A549 treated with RU486 at 1 μM for 4 hours (cell line): Measurements from ENCODE around the gene GTF2IRD1. TPM values are rescaled to one million over a fixed set of nuclear protein-coding genes. Genes with fewer than 3 reads are reported as not detected.

Source experiments
- total RNA-seq: library from RNA; stranded (reverse); fragments of 200-300 nt; extraction: Qiagen RNA extraction; gene quantifications from 5 replicates; pipeline ENCODE4 v1.2.3, GENCODE V29; 2022; ENCODE audit warnings: low read depth

Gene GTF2IRD1, protein sequence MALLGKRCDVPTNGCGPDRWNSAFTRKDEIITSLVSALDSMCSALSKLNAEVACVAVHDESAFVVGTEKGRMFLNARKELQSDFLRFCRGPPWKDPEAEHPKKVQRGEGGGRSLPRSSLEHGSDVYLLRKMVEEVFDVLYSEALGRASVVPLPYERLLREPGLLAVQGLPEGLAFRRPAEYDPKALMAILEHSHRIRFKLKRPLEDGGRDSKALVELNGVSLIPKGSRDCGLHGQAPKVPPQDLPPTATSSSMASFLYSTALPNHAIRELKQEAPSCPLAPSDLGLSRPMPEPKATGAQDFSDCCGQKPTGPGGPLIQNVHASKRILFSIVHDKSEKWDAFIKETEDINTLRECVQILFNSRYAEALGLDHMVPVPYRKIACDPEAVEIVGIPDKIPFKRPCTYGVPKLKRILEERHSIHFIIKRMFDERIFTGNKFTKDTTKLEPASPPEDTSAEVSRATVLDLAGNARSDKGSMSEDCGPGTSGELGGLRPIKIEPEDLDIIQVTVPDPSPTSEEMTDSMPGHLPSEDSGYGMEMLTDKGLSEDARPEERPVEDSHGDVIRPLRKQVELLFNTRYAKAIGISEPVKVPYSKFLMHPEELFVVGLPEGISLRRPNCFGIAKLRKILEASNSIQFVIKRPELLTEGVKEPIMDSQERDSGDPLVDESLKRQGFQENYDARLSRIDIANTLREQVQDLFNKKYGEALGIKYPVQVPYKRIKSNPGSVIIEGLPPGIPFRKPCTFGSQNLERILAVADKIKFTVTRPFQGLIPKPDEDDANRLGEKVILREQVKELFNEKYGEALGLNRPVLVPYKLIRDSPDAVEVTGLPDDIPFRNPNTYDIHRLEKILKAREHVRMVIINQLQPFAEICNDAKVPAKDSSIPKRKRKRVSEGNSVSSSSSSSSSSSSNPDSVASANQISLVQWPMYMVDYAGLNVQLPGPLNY
- total RNA-seq: 10.6 to 14.2 TPM (median 11.9 TPM) in 5 replicates

DNA sequence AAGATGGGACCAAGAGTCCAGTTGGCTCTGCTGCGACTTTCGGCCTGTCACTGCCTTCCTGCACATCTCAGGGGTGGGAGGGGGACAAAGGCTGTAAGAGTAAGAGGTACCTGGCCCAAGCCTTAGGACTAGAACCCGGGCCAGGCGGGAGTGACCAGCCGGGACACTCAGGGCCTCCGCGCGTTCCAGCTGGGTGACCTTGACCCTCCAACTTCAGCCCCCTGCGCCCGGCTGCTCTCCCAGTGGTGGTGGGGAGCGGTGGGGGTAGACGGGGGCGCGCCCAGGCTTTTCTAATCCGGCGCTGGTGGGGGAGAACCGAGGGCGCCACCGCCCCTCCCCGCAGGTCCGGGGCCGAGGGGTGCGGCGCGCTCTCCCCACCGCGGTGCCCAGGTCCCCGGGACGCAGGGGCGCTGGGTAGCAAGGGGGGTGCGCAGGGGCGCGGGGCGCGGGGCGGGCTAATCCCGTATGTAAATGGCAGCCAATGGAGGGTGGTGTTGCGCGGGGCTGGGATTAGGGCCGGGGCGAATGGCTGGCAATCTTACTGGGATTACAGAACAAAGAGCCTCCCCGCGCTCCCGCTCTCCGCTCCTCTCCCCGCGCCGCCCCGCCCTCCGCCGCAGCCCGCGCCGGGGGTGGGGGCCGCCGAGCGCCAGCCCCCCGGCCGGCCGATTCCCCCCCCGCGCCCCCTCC lies at the start of gene GTF2IRD1:
Gene GTF2IRD1 (plus strand): TSS at position 585 of the 690 bp plus-strand sequence. CDS start 54,175 bp downstream, outside the sequence.

Other genes starting within 250 kb of the GTF2IRD1 start
- 0.89 to 1.1 TPM (median 1.0 TPM) in 5 replicates for gene LAT2, start 243.9 kb upstream of the GTF2IRD1 start, total RNA-seq
- 56.7 to 73.3 TPM (median 58.6 TPM) in 5 replicates for gene RFC2, start 199.5 kb upstream of the GTF2IRD1 start, total RNA-seq
- 15.3 to 23.2 TPM (median 17.7 TPM) in 5 replicates for gene CLIP2, start 164.5 kb upstream of the GTF2IRD1 start, total RNA-seq
- gene GTF2I, start 203.8 kb downstream of the GTF2IRD1 start, total RNA-seq: 61.1 to 94.3 TPM (median 90.3 TPM) in 5 replicates